IMR-90 (cell line): ENCODE measurements around the gene SEC23A. TPM values are rescaled to one million over a fixed set of nuclear protein-coding genes. Genes with fewer than 3 reads are reported as not detected.

ENCODE experiments used
- ATAC-seq: fragments of 200-7000 bp; cut with Tn5 transposase; 2 replicates; pipeline ENCODE4 v1.9.1; 2020; ENCODE audit warnings: low read depth, mild to moderate bottlenecking, moderate library complexity
- BruUV-seq: library from RNA; stranded (reverse); fragments of 400-500 nt; replicated peaks from 2 replicates; lab custom pipeline; 2021; lab: Mats Ljungman, UMichigan
- CTCF ChIA-PET: fragments of 300-600 bp; formaldehyde crosslinking; extraction: SDS; loops from one replicate; lab custom pipeline; 2021; ENCODE audit warnings: antibody characterized with exemption; lab: Yijun Ruan, JAX
- POLR2A ChIA-PET: fragments of 300-600 bp; sonication (Branson Sonifier 250); formaldehyde crosslinking; loops from one replicate; lab custom pipeline; 2022; ENCODE audit warnings: antibody characterized with exemption; ENCODE audit not compliant: unreplicated experiment; lab: Charles Lee
- DNase-seq: peaks from one replicate; pipeline ENCODE4 v3.0.0; 2013
- H2AFZ ChIP-seq: replicated peaks from 2 replicates; pipeline ENCODE3; 2013; ENCODE audit warnings: low read length, mild to moderate bottlenecking; ENCODE audit not compliant: poor library complexity
- H2AK5ac ChIP-seq: 2 replicates; pipeline ENCODE4 v1.6.1; 2013; ENCODE audit warnings: low read depth, low read length, inconsistent platforms
- H2AK9ac ChIP-seq: replicated peaks from 2 replicates; pipeline ENCODE3; 2013; ENCODE audit warnings: mild to moderate bottlenecking, low read depth, low read length, moderate library complexity; ENCODE audit not compliant: poor library complexity
- H2BK120ac ChIP-seq: 2 replicates; pipeline ENCODE4 v1.6.1; 2013; ENCODE audit warnings: low read depth, low read length, inconsistent platforms
- H2BK15ac ChIP-seq: 3 replicates; pipeline ENCODE4 v1.6.1; 2013; ENCODE audit warnings: low read depth, low read length, inconsistent platforms
- H2BK20ac ChIP-seq: 2 replicates; pipeline ENCODE4 v1.6.1; 2013; ENCODE audit warnings: low read depth, mild to moderate bottlenecking, inconsistent platforms, low read length, moderate library complexity
- H2BK5ac ChIP-seq: 2 replicates; pipeline ENCODE4 v1.6.1; 2013; ENCODE audit warnings: mild to moderate bottlenecking, low read depth, low read length, inconsistent platforms; ENCODE audit not compliant: poor library complexity, severe bottlenecking
- H3K14ac ChIP-seq: replicated peaks from 2 replicates; pipeline ENCODE4 v1.6.1; 2013; ENCODE audit warnings: low read depth, low read length, inconsistent platforms
- H3K18ac ChIP-seq: 2 replicates; pipeline ENCODE4 v1.6.1; 2013; ENCODE audit warnings: low read depth, low read length, control low read depth
- H3K23ac ChIP-seq: 2 replicates; pipeline ENCODE4 v1.6.1; 2013; ENCODE audit warnings: low read depth, low read length, inconsistent platforms
- H3K27ac ChIP-seq: 2 replicates; pipeline ENCODE4 v1.5.1; 2013; ENCODE audit warnings: mild to moderate bottlenecking, control low read depth, low read length; ENCODE audit not compliant: insufficient read depth
- H3K27me3 ChIP-seq: 2 replicates; pipeline ENCODE4 v1.6.1; 2013; ENCODE audit warnings: low read length; ENCODE audit not compliant: control insufficient read depth, insufficient read depth
- H3K36me3 ChIP-seq: 2 replicates; pipeline ENCODE4 v1.6.1; 2013; ENCODE audit warnings: low read length, mixed read lengths; ENCODE audit not compliant: control insufficient read depth, insufficient read depth
- H3K4ac ChIP-seq: 2 replicates; pipeline ENCODE4 v1.6.1; 2013; ENCODE audit warnings: low read depth, low read length, inconsistent platforms
- H3K4me1 ChIP-seq: 2 replicates; pipeline ENCODE4 v1.6.1; 2013; ENCODE audit warnings: low read length, mixed read lengths; ENCODE audit not compliant: control insufficient read depth, insufficient read depth
- H3K4me2 ChIP-seq: 2 replicates; pipeline ENCODE4 v1.6.1; 2013; ENCODE audit warnings: low read depth, mild to moderate bottlenecking, control low read depth, low read length, moderate library complexity
- H3K4me3 ChIP-seq: 2 replicates; pipeline ENCODE4 v1.5.1; 2013; ENCODE audit warnings: low read depth, mild to moderate bottlenecking, control low read depth, low read length, moderate library complexity; ENCODE audit not compliant: insufficient read depth
- H3K56ac ChIP-seq: 2 replicates; pipeline ENCODE4 v1.6.1; 2013; ENCODE audit warnings: low read length, inconsistent platforms; ENCODE audit not compliant: insufficient read depth; ENCODE audit errors: extremely low read depth
- H3K79me1 ChIP-seq, 2 experiments: 2 replicates each; pipeline ENCODE4 v1.6.1; 2013; ENCODE audit warnings: low read length in 2 of 2, inconsistent platforms in 1 of 2, low read depth in 1 of 2
- H3K9ac ChIP-seq: 2 replicates; pipeline ENCODE4 v1.6.1; 2013; ENCODE audit warnings: low read depth, low read length, control low read depth
- H3K9me1 ChIP-seq: 2 replicates; pipeline ENCODE4 v1.6.1; 2013; ENCODE audit warnings: low read length, inconsistent platforms; ENCODE audit not compliant: insufficient read depth
- H3K9me3 ChIP-seq: 2 replicates; pipeline ENCODE4 v1.6.1; 2013; ENCODE audit warnings: low read length; ENCODE audit not compliant: control insufficient read depth, insufficient read depth
- H4K20me1 ChIP-seq: 2 replicates; pipeline ENCODE4 v1.6.1; 2013; ENCODE audit warnings: low read length, inconsistent platforms; ENCODE audit not compliant: insufficient read depth
- H4K5ac ChIP-seq: 2 replicates; pipeline ENCODE4 v1.6.1; 2013; ENCODE audit warnings: mild to moderate bottlenecking, low read depth, low read length, control low read depth
- H4K8ac ChIP-seq, 2 experiments: 2 replicates each; pipeline ENCODE4 v1.6.1; 2013; ENCODE audit warnings: low read depth in 2 of 2, low read length in 2 of 2, control low read depth in 1 of 2, inconsistent platforms in 1 of 2
- H4K91ac ChIP-seq: 2 replicates; pipeline ENCODE4 v1.6.1; 2013; ENCODE audit warnings: low read depth, low read length, inconsistent platforms; ENCODE audit not compliant: insufficient read depth
- BHLHE40 ChIP-seq: fragments of 150-350 bp; IDR thresholded peaks from 2 replicates; pipeline ENCODE4 v1.6.1; 2016; ENCODE audit warnings: mild to moderate bottlenecking, low read depth, low read length
- ELK1 ChIP-seq: fragments of 150-350 bp; IDR thresholded peaks from 2 replicates; pipeline ENCODE4 v1.6.1; 2016; ENCODE audit warnings: low read depth, mild to moderate bottlenecking, low read length, moderate library complexity, borderline replicate concordance
- MAZ ChIP-seq: IDR thresholded peaks from 2 replicates; pipeline ENCODE4 v1.6.1; 2012; ENCODE audit warnings: low read depth, mild to moderate bottlenecking, low read length, improper control_type of control experiment, moderate library complexity, borderline replicate concordance
- RFX5 ChIP-seq: IDR thresholded peaks from 2 replicates; pipeline ENCODE4 v1.8.0; 2012; ENCODE audit warnings: low read depth, mild to moderate bottlenecking, low read length, moderate library complexity
- WGBS, 2 experiments: methylation state at CpG; one replicate each; pipeline versions ENCODE4 v1.1.5 to v1.1.7; 2013; ENCODE audit warnings: missing lambda C conversion rate in 2 of 2; ENCODE audit not compliant: insufficient read length in 1 of 2; ENCODE audit errors: extremely low coverage in 2 of 2; 5-methylcytosine and 5-hydroxymethylcytosine counted together
- dilution Hi-C: fragments of 300-500 bp; cut with HindIII; formaldehyde crosslinking; loops from one replicate; pipeline ENCODE4 v1.14.3; 2018; ENCODE audit warnings: low sequenced_read_pairs; ENCODE audit not compliant: unreplicated experiment
- in situ Hi-C: fragments of 300-500 bp; cut with MboI; formaldehyde crosslinking; loops from 3 replicates; pipeline ENCODE4 v1.14.3; 2019; ENCODE audit warnings: low sequenced_read_pairs, inconsistent platforms, mixed read lengths
- intact Hi-C: fragments of 100-400 bp; cut with micrococcal nuclease; formaldehyde crosslinking; loops from 2 replicates; pipeline ENCODE4 v1.10.0; 2022
- polyA plus RNA-seq, 3 experiments: library from polyadenylated mRNA; depleted of rRNA; stranded (reverse); fragments of >200 nt; gene quantifications; 2 replicates each; pipeline ENCODE4 v1.2.3, GENCODE V29; 2012; ENCODE audit warnings: low replicate concordance in 1 of 3
- total RNA-seq: library from RNA; depleted of rRNA; stranded (reverse); fragments of >200 nt; gene quantifications from 2 replicates; pipeline ENCODE4 v1.2.3, GENCODE V29; 2012
- TF ChIP-seq, protein P1 (sequence below): fragments of 150-350 bp; IDR thresholded peaks from 2 replicates; pipeline ENCODE4 v1.6.1; 2017; ENCODE audit warnings: mild to moderate bottlenecking, antibody characterized with exemption, low read length, low read depth

The SEC23A gene
- total and polyA plus RNA-seq, 2 of the 4 experiments (the other 2 are of a cell fraction) = 141 to 609 TPM

- Histone ChIP-seq H3K79me1 (peaks cover 13 to 50% of the 10 kb centered on the region in 2 experiments), H4K20me1 (peaks cover 19% of the 10 kb centered on the region; the same call in 1 of the 2 replicates), H2BK15ac (no peak overlapping the region), H3K27ac (no peak overlapping the region), H4K8ac (no peak overlapping the region), H3K4me1 (no peaks in the 10 kb centered on the region), H3K9me1 (0 out of 2 replicates have a peak, but pooled peaks cover 5% of the 10 kb centered on the region), H3K4me3 (no peak overlapping the region), H4K91ac (no peak overlapping the region), H3K4ac (no peak overlapping the region), H3K18ac (no peak overlapping the region), H3K56ac (no peak overlapping the region), H2AK5ac (no peak overlapping the region), H2BK5ac (no peak overlapping the region), H3K4me2 (no peak overlapping the region), H2AFZ (no peak overlapping the region), H2BK20ac (no peak overlapping the region), H3K9me3 (no peaks in the 10 kb centered on the region), H4K5ac (no peak overlapping the region), H3K23ac (no peak overlapping the region), H2AK9ac (no peak overlapping the region), H3K9ac (no peak overlapping the region), H3K14ac (no peak overlapping the region), H2BK120ac (no peak overlapping the region), H3K36me3 (peaks cover 41% of the 10 kb centered on the region), H3K27me3 (no peaks in the 10 kb centered on the region)
- ChIA-PET CTCF (no interaction called here), POLR2A (interaction anchor here (0.6 kb wide), 1 partner anchor 13 kb away, joined by 6 read pairs; no protein-coding TSS in a partner anchor)
- dilution Hi-C loops = no loop called here
- in situ Hi-C loops = no loop called here
- BruUV-seq = no TSS peak
- WGBS, 2 experiments = no CpG with 5 or more reads among the region's 7 CpGs
- TF ChIP-seq RFX5 = no peak
- TF ChIP-seq ELK1 = no peak
- TF ChIP-seq, protein P1, sequence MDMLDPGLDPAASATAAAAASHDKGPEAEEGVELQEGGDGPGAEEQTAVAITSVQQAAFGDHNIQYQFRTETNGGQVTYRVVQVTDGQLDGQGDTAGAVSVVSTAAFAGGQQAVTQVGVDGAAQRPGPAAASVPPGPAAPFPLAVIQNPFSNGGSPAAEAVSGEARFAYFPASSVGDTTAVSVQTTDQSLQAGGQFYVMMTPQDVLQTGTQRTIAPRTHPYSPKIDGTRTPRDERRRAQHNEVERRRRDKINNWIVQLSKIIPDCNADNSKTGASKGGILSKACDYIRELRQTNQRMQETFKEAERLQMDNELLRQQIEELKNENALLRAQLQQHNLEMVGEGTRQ = peak; percentile 32; the same call in 1 of the 2 replicates
- TF ChIP-seq BHLHE40 = no peak
- no peak for TF ChIP-seq MAZ
- ATAC-seq (peak; percentile 70), DNase-seq (peak; percentile 31)
- intact Hi-C loops = loop anchor here (1.0 kb wide), 1 partner anchor 44 kb away; no protein-coding TSS in a partner anchor
These were observed 17.1 kb downstream of the SEC23A start for GRCh38 chr14:39085933-39086332.
